KOPT-K1 (cell line): Measurements from ENCODE around the gene KCNIP4.
"Not testable (repeated sequence)": the region's sequence is repeated elsewhere in the genome, so short reads cannot be mapped to it uniquely, and the experiment has no call there.

Experiments
- H3K27ac ChIP-seq: fragments of 200-600 bp; sonication (generic); 2 replicates; pipeline ENCODE4 v1.5.1; 2016; ENCODE audit warnings: antibody characterized with exemption, mild to moderate bottlenecking, low read depth, low read length; ENCODE audit not compliant: poor library complexity, severe bottlenecking
- H3K36me3 ChIP-seq: fragments of 200-600 bp; sonication (generic); 2 replicates; pipeline ENCODE4 v1.5.1; 2017; ENCODE audit warnings: antibody characterized with exemption, mild to moderate bottlenecking, low read length, moderate library complexity; ENCODE audit not compliant: insufficient read depth
- H3K9me3 ChIP-seq: fragments of 200-600 bp; sonication (generic); 2 replicates; pipeline ENCODE4 v1.5.1; 2017; ENCODE audit warnings: antibody characterized with exemption, low read length, mild to moderate bottlenecking; ENCODE audit not compliant: insufficient read depth, poor library complexity, severe bottlenecking

Gene KCNIP4

DNA sequence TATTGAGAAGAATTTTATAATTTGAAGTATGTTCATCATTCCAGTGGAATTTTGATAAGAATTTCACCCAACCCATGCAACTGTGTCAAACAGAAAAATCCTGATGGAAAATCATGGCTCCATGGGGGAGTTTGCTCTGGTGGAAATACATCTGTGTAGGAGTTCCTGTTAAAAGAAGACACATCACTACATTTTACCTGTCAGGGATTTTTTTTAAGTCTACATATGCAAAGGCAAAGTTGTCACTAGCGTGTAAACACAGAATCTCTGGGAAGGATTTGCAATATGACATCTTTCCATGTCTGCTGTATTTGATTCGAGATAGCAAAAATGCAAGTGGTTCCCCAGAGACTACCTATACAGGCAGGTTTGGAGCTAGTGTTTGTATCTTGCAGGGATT, 581.0 kb downstream of the KCNIP4 start:
- Histone ChIP-seq H3K27ac (no peak overlapping the region), H3K9me3 (no peaks in the 10 kb centered on the region), H3K36me3 (no peaks in the 10 kb centered on the region)

DNA sequence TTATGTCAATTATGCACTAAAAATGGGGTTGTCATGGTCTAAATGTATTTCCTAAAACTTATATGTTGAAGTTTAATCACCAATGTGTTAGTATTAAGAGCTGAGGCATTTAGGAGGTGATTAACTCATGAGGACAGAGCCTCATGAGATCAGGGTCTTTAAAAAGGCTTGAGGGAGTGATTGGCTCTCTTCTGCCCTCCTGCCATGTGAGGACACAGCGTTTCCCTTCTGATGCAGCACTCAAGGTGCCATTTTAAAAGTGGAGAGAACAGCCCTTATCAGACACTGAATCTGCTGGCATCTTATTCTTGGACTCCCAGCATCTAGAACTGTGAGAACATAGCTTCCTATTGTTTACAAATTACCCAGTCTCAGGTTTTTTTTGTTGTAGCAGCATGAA, 581.7 kb downstream of the KCNIP4 start:
- Histone ChIP-seq H3K9me3 (no peaks in the 10 kb centered on the region), H3K27ac (no peak overlapping the region)

DNA sequence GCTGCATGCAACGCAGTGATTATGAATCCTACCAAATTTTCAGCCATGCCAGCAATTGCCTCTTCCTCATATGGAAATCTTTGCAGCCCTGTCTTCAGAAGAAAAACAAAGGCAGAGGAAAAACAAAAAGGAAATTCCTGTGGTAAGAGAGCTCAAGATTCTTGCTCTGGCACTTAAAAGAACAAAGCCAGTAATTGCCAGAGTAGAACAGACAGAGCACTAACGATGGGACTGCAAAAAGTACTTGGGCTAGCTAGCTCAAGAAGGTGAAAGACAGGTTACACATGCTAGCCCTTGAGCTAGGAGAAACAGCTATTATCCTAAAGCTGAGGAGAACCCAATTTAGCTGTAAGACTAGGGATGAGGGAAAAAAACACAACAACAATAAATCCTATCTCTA, 582.3 kb downstream of the KCNIP4 start:
- H3K9me3 ChIP-seq = no peaks in the 10 kb centered on the region
- no peaks in the 10 kb centered on the region for H3K36me3 ChIP-seq
- no peak overlapping the region for H3K27ac ChIP-seq

More for the DNA sequence above, 581.7 kb downstream of the KCNIP4 start:
- no peaks in the 10 kb centered on the region for H3K36me3 ChIP-seq

DNA sequence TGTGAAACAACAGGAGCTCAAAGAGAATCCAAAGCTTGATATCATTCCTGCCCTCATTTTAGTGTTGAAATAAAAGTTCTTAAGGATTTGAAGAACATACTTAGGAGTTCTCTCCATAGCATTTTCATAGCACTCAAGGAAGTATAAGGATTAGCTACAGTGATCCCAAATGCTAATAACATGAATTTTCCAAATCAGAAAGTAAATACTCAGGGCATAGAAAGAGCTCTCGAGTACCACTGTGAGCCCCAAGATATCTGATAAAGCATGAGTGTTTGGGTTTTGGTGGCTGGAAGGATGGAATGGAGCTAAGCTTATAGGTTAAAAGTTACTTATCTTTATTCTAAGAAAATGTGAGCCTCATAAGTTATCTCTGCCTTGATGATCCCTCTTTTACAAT, 584.9 kb downstream of the KCNIP4 start:
- H3K27ac ChIP-seq = no peak overlapping the region
- no peaks in the 10 kb centered on the region for H3K36me3 ChIP-seq
- no peaks in the 10 kb centered on the region for H3K9me3 ChIP-seq

DNA sequence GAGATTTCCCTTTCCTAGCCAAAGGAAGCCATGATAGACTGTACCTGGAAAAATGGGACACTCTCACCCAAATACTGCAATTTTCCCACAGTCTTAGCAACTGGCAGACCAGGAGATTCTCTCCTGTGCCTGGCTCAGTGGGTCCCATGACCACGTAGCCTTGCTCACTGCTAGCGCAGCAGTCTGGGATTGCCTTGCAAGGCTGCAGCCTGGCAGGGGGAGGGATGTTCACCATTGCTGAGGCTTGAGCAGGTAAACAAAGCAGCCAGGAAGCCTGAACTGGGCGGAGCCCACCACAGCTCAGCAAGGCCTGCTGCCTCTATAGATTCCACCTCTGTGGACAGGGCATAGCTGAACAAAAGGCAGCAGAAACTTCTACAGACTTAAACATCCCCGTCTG, 596.2 kb downstream of the KCNIP4 start:
- not testable (repeated sequence) for H3K27ac ChIP-seq, H3K36me3 ChIP-seq, H3K9me3 ChIP-seq

DNA sequence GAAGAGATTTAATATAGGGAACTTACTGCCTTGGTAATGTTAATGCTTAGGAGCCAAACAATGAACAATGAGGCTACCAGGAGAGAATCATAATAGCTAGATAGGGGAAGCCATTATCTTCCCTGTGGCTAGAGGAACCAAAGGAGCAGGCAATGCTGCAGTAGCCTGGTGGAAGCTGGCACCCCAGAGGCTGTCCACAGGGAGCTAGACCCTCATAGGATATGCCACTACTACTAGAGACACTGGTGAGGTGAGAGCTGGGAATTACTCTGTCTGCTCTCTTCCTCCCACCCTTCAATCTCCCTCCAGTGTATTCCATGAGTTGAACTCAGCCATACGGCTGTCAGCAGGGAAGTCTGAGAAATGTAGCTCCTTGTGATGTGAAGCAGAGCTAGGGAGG, 601.4 kb downstream of the KCNIP4 start:
- Histone ChIP-seq H3K27ac (no peak overlapping the region), H3K9me3 (no peaks in the 10 kb centered on the region)

DNA sequence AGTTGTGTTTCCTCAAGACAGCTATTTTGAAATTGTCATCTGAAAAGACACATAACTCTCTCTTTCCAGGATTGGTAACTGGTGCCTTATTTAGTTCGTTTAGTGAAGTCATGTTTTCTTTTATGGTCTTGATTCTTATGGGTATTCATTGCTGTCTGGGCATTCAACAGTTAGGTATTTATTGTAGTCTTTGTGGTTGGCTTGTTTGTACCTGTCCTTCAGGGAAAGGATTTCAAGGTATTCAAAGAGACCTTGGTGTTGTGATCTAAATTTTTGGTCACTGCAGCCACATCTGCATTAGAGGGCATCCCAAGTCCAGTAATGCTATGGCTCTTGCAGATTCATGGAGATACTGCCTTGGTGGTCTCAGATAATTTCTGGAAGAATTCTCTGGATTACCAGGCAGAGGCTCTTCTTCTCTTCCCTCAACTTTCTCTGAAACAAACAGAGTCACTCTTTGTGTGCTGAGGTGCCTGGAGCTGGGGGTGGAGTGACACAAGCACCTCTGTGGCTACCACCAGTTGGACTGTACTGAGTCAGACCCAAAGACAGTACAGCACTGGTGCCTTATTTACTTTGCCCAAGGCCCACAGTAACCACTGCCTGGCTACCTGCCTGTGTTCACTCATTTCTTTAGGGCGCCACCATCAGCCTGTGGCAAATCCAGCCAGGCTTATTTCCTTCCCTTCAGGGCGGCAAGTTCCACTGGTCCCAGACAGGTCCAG, 620.4 kb downstream of the KCNIP4 start:
- Histone ChIP-seq H3K36me3 (no peaks in the 10 kb centered on the region), H3K27ac (no peak overlapping the region), H3K9me3 (no peaks in the 10 kb centered on the region)

More for the DNA sequence above, 601.4 kb downstream of the KCNIP4 start:
- H3K36me3 ChIP-seq = no peaks in the 10 kb centered on the region

DNA sequence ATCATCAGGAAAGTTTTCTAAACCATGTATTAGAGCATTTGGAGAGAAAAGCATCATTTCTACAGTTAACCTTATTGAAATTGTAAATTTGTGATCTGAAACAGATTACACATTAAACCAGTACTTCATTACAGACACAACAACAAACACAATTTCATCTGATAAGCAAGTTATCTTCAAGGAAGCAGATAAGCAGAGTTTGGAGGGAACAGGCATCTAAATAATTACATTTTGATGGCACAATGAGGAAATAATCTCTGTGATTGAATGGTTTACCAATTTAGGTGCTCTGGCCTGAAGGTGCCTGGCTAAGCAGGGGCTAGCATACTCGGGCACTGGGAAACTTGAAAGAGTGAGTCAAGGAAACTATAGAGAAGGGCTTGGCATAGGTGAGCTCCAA, 628.5 kb downstream of the KCNIP4 start:
- H3K9me3 ChIP-seq = no peaks in the 10 kb centered on the region
- H3K27ac ChIP-seq = no peak overlapping the region
- H3K36me3 ChIP-seq = no peaks in the 10 kb centered on the region

DNA sequence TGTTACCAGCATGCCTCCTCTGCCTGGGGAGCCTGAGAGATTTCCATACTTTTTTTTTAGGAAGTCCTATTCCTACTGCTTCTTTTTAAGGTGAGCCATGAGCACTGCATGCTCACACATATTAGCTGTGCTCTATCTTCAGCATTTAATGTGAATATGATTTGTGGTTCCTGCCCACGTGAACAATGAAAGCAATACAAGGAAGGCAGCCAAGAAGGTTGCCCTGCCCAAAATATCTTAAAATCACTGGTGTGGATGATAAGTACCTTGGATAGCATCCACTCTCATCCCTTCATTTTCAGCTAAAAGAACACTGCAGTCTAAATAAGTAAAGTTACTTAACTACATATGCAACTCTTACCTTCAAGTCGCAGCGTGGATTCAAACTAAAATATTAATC, 640.9 kb downstream of the KCNIP4 start:
- Histone ChIP-seq H3K36me3 (no peaks in the 10 kb centered on the region), H3K27ac (no peak overlapping the region), H3K9me3 (no peaks in the 10 kb centered on the region)

DNA sequence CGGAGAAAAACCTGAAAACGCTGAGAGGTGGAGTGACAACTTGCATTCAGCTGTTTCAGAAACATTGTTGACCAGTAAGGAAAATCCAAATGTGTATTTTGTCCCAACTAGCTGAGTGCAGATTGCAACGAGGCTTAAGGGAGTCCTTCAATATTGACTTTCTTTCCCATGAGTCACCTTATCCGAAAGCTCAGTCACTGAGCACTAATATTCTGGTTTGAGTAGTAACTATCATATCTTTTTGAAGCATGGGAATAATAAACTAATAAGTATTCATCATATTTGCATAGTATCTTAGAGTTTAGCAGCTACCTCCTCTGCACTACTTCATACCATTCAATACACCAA, 644.1 kb downstream of the KCNIP4 start:
- Histone ChIP-seq H3K36me3 (no peaks in the 10 kb centered on the region), H3K27ac (no peak overlapping the region)

DNA sequence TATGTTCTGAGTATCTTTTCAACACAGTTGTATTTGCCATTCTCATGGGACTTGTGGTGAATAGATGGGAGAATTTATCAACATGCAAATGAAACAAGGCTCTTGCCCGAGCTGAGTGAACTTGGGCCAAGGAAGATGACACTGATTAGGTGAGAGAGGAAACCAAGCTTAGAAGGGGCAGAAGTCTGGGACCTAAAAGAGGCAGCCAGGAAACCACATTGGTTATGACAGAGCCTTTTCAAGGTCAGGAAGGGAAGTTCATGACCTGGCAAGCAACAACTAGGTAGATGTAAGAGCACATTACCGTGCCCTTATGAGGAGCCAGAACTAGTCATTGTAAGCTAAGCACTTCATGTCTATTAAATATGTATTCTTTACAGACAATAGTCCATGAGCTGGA, 658.0 kb downstream of the KCNIP4 start:
- Histone ChIP-seq H3K36me3 (no peaks in the 10 kb centered on the region), H3K9me3 (no peaks in the 10 kb centered on the region), H3K27ac (no peak overlapping the region)

More for the DNA sequence above, 644.1 kb downstream of the KCNIP4 start:
- H3K9me3 ChIP-seq = no peaks in the 10 kb centered on the region

DNA sequence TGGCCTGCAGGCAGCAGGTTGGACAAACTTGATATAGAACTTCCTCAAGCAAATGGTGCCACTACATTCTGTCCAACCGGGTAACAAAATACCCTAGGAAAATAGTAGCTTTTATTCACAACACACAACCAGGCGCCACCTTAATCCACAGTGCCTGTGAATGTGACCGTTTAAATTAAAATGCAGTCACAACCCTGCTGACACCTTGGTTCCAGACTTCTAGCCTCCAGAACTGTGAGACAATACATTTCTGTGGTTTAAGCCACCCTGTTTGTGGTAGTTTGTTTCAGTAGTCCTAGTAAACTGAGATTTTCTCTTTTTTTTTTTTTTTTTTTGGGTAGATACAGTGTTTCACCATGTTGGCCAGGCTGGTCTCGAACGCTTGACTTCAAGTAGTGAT, 672.5 kb downstream of the KCNIP4 start:
- Histone ChIP-seq H3K36me3 (no peaks in the 10 kb centered on the region), H3K9me3 (no peaks in the 10 kb centered on the region), H3K27ac (no peak overlapping the region)

DNA sequence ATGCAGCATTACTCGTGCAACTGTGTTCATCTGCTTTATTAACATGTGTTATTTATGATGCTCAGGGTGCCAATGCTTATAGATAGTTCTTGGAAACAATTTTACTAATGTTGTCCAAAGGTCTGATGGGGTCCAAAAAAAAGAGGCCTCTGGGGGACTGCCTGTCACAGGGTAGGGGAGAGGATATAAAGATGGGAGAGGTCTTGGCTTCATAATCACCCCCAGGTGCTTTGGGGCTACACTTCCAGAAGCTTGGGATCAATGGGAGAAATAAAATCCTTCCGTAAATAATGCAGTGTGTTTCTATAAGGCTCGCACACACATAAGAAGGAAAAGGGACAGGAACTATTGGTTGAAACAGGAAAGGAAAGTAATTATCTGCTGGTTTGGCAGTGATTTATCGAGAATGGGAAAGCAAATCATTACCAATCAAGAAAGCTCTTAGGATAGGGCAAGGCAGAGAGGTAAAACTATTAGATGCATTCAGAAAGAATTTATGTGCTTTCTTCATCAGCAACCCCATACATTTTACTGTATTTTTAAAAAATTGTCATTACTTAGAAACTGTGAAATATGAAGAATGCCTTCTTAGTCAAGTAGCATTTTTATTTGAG, 677.0 kb downstream of the KCNIP4 start:
- no peaks in the 10 kb centered on the region for H3K9me3 ChIP-seq
- no peak overlapping the region for H3K27ac ChIP-seq
- H3K36me3 ChIP-seq = no peaks in the 10 kb centered on the region

DNA sequence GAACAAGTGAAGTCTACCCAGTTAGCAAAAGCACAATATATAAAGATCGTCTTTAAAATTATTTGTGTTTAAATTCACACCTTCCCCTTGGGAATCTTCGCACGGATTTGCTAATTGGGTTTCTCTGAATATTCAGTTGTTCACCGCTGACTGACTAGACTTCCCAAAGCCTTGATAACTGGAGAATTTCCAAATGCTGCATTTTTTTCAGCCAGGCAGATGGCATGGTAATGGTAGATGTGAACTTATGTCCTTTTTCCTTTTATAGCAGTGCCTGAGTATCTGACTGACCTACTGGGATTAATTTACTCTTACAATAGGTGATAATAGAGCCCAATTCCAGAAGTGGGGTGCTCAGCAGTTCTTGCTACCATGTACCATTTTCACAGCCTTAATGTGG, 700.2 kb downstream of the KCNIP4 start:
- H3K9me3 ChIP-seq = no peaks in the 10 kb centered on the region
- no peaks in the 10 kb centered on the region for H3K36me3 ChIP-seq
- H3K27ac ChIP-seq = no peak overlapping the region

DNA sequence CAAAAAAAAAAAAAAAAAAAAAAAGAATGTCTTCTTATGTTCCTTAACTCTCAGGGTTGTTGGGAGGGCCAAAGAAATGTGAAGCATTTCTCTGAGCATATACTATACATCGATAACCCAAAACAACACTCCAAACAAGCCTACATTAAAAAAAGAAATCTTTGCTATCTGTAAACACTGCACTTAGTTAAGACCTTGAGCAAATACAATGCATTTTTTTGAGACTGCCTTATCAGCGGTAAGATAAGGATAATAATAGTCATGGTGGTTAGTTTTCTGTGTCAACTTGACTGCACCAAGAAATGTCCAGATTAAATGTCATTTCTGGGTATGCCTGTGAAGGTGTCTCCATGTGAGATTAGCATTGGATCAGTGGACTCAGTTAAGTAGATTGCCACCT, 706.4 kb downstream of the KCNIP4 start:
- Histone ChIP-seq H3K36me3 (no peaks in the 10 kb centered on the region), H3K27ac (no peak overlapping the region), H3K9me3 (no peaks in the 10 kb centered on the region)
